Mesodermal cell (in vitro differentiated cells): ENCODE results near the gene PLAC1.

Experiments
- H3K27ac ChIP-seq: 2 replicates; pipeline ENCODE4 v1.7.0; 2013; ENCODE audit warnings: mild to moderate bottlenecking, low read depth, low read length, moderate library complexity; ENCODE audit not compliant: severe bottlenecking
- H3K36me3 ChIP-seq: 2 replicates; pipeline ENCODE4 v1.7.1; 2013; ENCODE audit warnings: mild to moderate bottlenecking, low read length, moderate library complexity; ENCODE audit not compliant: control insufficient read depth, insufficient read depth
- H3K4me1 ChIP-seq: one replicate; pipeline ENCODE4 v1.7.1; 2013; ENCODE audit warnings: mild to moderate bottlenecking, low read length; ENCODE audit not compliant: insufficient read depth, control insufficient read depth, poor library complexity, severe bottlenecking
- H3K4me3 ChIP-seq: 2 replicates; pipeline ENCODE4 v1.7.0; 2013; ENCODE audit warnings: low read length, control low read depth, mild to moderate bottlenecking; ENCODE audit not compliant: insufficient read depth, poor library complexity, severe bottlenecking; ENCODE audit errors: extremely low read depth
- H3K9me3 ChIP-seq: 2 replicates; pipeline ENCODE4 v1.7.1; 2013; ENCODE audit warnings: mild to moderate bottlenecking, low read length, moderate library complexity; ENCODE audit not compliant: control insufficient read depth
- WGBS, 2 experiments: methylation state at CpG; one replicate each; pipeline ENCODE4 v1.1.5; 2013; ENCODE audit warnings: missing lambda C conversion rate in 2 of 2; ENCODE audit not compliant: insufficient coverage in 2 of 2; 5-methylcytosine and 5-hydroxymethylcytosine counted together

PLAC1 gene

DNA sequence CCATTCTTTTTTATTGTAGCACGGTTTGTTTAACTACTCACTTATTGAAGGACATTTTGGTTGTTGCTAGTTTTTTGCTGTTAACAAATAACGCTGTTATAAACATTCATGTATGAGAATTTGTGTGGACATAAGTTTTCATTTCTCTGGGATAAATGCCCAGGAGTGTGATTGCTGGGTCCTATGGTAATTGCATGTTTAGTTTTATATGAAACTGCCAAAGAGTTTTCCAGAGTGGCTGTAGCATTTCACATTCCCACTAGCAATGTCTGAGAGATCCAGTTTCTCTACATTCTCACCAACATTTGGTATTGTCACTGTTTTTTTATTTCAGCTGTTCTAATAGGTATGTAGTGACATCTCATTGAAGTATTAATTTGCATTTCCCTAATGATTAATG lies 66.8 kb downstream of the PLAC1 start:
- Histone ChIP-seq H3K9me3 (no peaks in the 10 kb centered on the region), H3K4me3 (no peak overlapping the region), H3K27ac (no peak overlapping the region), H3K36me3 (no peaks in the 10 kb centered on the region), H3K4me1 (no peaks in the 10 kb centered on the region)
- 100% methylated on average over 1 of the region's 2 CpGs; no CpG with 5 or more reads in 1 of the 2 experiments for WGBS, 2 experiments

DNA sequence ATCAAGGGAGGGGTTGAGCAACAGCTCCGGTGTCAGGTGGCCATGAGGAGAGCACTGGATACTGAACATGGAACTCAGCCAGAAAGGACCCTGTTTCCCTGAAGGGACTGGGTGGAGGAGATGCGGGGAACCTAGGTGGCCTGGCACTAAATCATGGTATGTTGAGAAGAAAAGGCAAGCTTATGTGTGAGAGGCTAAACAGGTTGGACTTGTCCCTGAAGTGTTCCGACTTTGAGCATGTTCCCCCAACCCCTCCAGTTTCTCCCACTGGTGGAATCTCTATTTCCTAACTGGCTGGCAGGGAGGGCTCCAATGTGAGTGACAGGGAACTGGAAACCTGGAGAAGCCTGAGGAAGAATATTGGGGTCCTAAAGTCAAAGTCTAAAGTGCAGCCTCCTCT lies 69.5 kb downstream of the PLAC1 start:
- Histone ChIP-seq H3K36me3 (no peaks in the 10 kb centered on the region), H3K4me1 (peaks cover 2% of the 10 kb centered on the region), H3K27ac (no peak overlapping the region), H3K4me3 (no peak overlapping the region), H3K9me3 (no peaks in the 10 kb centered on the region)
- 90% methylated on average over 2 of the region's 3 CpGs; no CpG with 5 or more reads in 1 of the 2 experiments for WGBS, 2 experiments

DNA sequence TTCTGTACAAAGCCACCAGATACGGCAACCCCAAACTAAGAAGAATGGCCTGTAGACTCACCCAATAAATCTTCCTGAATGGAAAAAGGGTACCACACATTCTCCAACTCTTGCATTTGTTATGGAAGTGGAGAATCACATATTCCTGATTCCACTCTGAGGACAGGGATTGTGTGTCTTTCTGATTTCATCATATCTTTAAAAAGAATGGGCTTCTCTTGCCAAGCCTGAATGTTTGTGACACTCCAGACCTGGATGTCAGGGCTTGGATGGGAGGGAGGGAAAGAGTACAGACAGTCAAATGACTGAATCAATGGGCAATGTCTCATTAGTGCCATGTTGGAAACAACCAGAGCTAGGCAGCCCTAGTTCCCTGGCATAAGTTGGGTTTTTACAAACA lies 77.4 kb downstream of the PLAC1 start:
- no peaks in the 10 kb centered on the region for H3K36me3 ChIP-seq
- no peak overlapping the region for H3K4me3 ChIP-seq
- H3K9me3 ChIP-seq, result no peaks in the 10 kb centered on the region
- peaks cover 7% of the 10 kb centered on the region for H3K4me1 ChIP-seq
- no CpG with 5 or more reads among the region's 1 CpG for WGBS, 2 experiments
- H3K27ac ChIP-seq, result no peak overlapping the region

DNA sequence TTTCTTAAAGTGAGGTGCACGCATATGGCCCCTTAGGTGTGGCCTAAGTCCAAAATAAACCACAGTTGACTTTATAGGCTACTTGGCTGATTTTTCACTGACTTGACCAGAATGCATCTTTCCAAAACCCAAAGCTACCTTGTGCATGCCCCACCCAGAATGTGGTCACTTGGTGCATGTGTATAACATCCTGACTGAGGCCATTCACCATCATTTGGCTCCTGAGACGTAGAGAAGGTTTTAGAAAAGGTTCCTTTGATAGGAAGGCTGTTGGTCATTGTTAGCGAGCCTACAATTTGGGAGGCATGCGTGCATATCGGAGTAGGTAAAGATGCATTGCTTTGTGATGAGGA lies 84.6 kb downstream of the PLAC1 start:
- WGBS, 2 experiments, result 83 to 100% methylated on average over 1 to 2 of the region's 5 CpGs
- Histone ChIP-seq H3K4me3 (no peak overlapping the region), H3K36me3 (no peaks in the 10 kb centered on the region), H3K27ac (no peak overlapping the region), H3K9me3 (no peaks in the 10 kb centered on the region), H3K4me1 (peaks cover 24% of the 10 kb centered on the region)

DNA sequence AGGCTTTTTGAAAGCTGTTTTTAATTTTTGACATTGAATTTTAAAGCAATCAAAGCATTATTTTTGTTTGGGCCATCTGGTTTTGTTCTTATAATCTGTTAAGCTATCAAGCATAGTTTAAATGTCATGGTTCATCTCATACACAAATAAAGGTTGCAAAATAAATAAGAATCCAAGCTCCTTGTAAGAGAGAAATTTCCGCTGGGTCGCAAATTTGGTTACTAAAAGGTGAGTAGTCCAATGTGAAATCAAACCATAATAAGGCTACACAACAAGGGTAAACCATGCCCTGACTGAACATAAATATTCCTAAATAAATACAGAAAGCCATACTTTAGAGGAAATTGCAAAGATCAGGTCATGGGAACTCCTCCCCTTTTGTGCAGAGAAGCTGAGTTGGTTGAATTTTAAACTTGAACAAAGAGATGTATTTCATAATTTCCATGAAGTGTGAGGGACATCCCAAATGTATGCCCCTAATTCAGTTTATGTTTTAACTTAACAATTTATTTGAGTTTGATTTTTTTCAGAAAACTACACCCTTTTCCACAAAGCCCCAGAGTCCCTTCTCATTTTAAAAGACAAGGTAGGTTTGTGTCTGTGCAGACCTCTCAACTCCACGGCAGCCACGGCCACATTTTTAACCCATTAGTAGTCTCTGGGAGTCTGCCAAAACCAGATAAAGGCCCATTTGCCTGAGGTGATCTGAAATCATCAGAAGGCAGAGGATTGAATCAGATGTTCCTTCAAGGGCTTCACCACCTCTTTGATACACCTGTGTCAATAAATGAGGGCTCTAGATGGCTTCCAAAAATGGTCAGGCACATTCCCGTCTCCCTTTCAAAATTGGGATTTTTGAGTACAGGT lies 85.2 kb downstream of the PLAC1 start:
- Histone ChIP-seq H3K4me1 (peaks cover 26% of the 10 kb centered on the region), H3K4me3 (no peak overlapping the region), H3K36me3 (no peaks in the 10 kb centered on the region), H3K27ac (no peak overlapping the region), H3K9me3 (no peaks in the 10 kb centered on the region)
- 67% methylated on average over 2 of the region's 5 CpGs; no CpG with 5 or more reads in 1 of the 2 experiments for WGBS, 2 experiments

DNA sequence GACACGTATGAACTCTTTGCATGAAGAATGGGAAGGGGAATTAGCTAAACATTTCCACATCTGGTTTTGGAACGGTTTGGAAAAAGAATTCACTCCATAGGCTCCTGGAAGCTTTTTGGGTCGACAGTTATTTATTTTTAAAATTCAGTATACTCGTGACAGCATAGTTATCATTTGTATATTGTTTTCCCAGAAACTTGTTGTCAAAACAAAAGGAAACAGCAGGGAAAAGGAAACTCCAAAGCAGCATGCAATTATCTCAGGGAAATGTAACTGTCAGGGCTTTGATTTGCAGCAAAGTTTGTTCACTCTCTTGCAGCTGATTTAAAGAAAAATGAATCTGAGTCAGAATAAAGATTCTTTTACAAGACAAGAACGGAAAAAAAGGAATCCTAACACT lies 86.5 kb downstream of the PLAC1 start:
- H3K36me3 ChIP-seq, result no peaks in the 10 kb centered on the region
- no peaks in the 10 kb centered on the region for H3K9me3 ChIP-seq
- peak overlapping the region; percentile 79 for H3K27ac ChIP-seq
- H3K4me1 ChIP-seq, result peaks cover 26% of the 10 kb centered on the region
- H3K4me3 ChIP-seq, result no peak overlapping the region
- no CpG with 5 or more reads among the region's 5 CpGs for WGBS, 2 experiments

DNA sequence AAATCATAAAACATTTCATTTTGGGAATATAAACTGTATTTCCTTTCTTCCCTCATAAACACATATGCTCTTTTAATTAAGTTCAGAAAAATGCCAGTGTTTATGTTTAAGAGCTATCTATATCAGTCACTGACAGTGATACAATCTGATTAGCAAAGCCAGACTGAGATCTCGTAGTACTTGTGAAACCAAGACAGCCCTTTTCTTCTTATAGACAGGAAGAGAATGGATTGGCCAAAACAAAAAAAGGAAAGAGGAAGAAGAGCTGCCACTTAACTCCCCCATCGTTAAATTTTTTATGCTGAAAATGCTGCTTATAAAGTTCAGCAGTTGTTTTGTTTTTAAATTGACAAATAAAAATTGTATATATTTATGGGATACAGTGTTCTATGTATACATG lies 87.4 kb downstream of the PLAC1 start:
- H3K4me3 ChIP-seq, result no peak overlapping the region
- H3K4me1 ChIP-seq, result peaks cover 26% of the 10 kb centered on the region
- H3K9me3 ChIP-seq, result no peaks in the 10 kb centered on the region
- H3K36me3 ChIP-seq, result no peaks in the 10 kb centered on the region
- no CpG with 5 or more reads among the region's 2 CpGs for WGBS, 2 experiments
- H3K27ac ChIP-seq, result peak overlapping the region; percentile 79

DNA sequence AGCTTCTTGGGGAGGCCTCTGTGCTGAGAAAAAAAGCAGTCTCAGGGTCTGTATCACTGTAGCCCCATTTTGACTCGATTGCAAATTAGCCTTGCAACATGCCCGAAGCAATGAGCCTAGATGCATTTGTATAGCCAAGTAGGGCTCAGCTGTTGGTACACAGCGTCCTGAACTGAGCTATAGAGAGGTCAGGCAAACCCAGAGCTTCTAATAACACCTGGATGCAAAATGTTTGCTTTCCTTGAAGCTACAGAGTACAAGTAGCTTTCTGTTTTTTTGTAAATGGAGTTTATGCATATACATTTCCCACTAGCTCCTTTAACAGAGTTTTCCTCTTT lies 87.8 kb downstream of the PLAC1 start:
- 65% methylated on average over 2 of the region's 3 CpGs; no CpG with 5 or more reads in 1 of the 2 experiments for WGBS, 2 experiments
- peaks cover 26% of the 10 kb centered on the region for H3K4me1 ChIP-seq
- no peak overlapping the region for H3K4me3 ChIP-seq
- no peaks in the 10 kb centered on the region for H3K36me3 ChIP-seq
- no peaks in the 10 kb centered on the region for H3K9me3 ChIP-seq
- H3K27ac ChIP-seq, result peak overlapping the region; percentile 5

DNA sequence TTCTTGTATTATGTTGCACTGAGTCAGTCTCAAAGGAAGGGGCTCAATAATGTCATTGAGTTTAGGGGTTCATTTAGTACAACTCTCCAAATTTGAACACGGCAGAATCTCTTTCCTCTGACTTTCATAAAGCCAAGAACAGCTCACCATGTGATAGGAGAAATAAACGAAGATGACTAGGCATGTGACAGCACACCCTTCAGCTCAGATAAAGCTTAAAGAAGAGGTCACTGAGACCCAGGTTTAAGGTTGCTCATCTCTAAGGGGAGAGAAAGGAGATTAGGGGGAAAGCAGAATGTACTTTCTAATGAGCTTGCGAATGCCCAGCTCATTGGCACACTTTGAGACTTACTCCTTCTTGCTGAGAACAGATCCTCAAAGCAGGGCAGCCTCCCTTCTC lies 89.0 kb downstream of the PLAC1 start:
- Histone ChIP-seq H3K4me3 (no peak overlapping the region), H3K27ac (no peak overlapping the region), H3K4me1 (peaks cover 26% of the 10 kb centered on the region), H3K36me3 (no peaks in the 10 kb centered on the region), H3K9me3 (no peaks in the 10 kb centered on the region)
- 83% methylated on average over 1 of the region's 3 CpGs; no CpG with 5 or more reads in 1 of the 2 experiments for WGBS, 2 experiments

DNA sequence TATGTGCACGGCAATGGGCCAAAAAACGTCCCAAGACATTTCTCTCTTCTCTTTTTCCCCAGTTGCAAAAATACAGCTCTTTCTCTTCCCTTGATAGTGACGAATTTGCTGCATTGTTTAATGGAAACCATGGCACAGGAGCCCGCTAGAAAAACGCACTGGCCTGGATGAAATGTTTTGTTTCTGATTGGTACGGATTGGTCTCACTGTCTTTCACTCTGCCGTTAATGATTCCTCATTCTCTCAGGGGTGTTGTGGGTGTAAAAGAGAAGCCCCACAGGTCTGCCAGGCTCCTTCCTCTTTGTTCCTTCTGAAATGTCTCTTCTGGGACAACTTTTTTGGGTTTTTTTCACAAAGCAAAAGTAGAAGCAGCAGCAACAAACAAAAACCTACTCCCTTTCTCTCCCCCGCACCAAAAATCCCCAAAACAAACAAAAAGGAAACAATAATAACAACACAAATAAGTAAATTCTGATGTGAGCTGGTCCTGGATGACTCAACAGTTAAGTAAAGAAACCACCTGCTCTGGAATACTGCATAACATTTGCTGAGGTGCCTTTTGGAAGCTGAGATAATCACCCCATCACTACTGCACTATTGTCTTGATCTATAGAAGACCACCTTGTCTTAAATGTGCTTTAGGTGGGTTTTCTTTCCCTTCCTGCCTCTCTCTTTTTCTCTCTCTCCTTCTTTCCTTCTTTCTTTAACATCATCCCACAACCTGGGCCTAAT lies 89.8 kb downstream of the PLAC1 start:
- H3K4me1 ChIP-seq, result peaks cover 26% of the 10 kb centered on the region
- H3K36me3 ChIP-seq, result no peaks in the 10 kb centered on the region
- H3K27ac ChIP-seq, result no peak overlapping the region
- no peaks in the 10 kb centered on the region for H3K9me3 ChIP-seq
- WGBS, 2 experiments, result 100% methylated on average over 1 of the region's 8 CpGs; no CpG with 5 or more reads in 1 of the 2 experiments
- H3K4me3 ChIP-seq, result no peak overlapping the region

DNA sequence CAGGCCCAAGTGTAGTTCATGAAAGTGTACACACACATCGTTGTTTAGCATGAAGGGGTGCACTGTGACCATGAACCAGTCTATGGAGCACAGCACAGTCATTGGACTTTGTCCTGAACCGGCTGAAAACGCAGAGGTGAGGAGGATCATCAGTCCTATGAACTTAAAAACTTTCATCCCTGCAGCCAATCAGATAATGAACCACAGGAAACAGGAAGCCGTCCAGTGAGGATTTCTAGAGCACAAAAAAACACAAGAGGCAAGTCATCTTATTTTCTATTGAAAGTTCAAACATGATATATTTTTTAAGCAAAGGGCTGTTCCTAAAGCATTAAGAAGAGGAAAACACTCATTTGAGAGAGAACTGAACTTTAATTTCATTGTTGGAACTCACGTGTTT lies 91.8 kb downstream of the PLAC1 start:
- WGBS, 2 experiments, result 100% methylated on average over 1 of the region's 5 CpGs; no CpG with 5 or more reads in 1 of the 2 experiments
- Histone ChIP-seq H3K4me3 (no peak overlapping the region), H3K27ac (no peak overlapping the region), H3K4me1 (peaks cover 21% of the 10 kb centered on the region), H3K9me3 (no peaks in the 10 kb centered on the region), H3K36me3 (no peaks in the 10 kb centered on the region)
